Testis (tissue), 2 donors: ENCODE data around the gene CDKN2D.

Experiments
- POLR2A ChIP-seq: fragments of 450-650 bp; IDR thresholded peaks from one replicate; pipeline ENCODE4 v1.6.1; 2017; ENCODE audit warnings: antibody characterized with exemption, mild to moderate bottlenecking, moderate library complexity
- TF ChIP-seq, protein P1 (sequence below), 3 experiments: fragments of 450-650 bp in 2 of 3; fragments of 200-600 bp in 1 of 3; sonication (generic) in 1 of 3; IDR thresholded peaks; one replicate each; pipeline ENCODE4 v1.5.1; 2016 to 2019; ENCODE audit warnings: antibody characterized with exemption in 3 of 3, mild to moderate bottlenecking in 2 of 3, moderate library complexity in 1 of 3

DNA sequence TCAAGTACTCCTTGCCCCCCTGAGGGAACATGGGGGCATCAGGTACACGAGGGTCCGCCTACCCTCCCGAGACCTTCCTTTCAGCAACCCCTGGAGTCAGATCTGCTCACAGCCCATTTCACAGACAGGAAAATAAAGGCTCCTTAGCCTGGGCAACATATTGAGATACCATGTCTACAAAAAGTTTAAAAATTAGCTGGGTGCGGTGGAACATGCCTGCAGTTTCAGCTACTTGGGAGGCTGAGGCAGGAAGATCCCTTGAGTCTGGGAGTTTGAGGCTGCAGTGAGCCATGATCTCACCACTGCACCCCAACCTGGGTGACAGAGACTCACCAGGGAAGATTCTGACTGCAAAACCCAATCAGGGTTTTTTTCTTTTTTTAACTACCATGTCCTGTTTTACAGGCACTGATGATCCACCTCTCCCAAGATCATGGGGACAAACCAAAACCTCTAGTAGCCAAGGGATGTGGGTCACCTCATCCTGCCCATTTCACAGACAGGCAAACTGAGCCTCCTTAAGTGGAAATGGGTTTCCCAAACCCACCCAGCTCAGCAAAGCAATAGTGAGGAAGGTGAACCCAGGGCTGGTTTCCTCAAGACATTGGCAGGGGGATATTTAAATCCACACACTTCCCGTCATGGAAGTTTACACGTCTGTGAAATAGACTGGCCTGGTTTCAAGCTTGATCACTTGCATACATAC, 6.4 kb upstream of the CDKN2D start:
- TF ChIP-seq, protein P1, sequence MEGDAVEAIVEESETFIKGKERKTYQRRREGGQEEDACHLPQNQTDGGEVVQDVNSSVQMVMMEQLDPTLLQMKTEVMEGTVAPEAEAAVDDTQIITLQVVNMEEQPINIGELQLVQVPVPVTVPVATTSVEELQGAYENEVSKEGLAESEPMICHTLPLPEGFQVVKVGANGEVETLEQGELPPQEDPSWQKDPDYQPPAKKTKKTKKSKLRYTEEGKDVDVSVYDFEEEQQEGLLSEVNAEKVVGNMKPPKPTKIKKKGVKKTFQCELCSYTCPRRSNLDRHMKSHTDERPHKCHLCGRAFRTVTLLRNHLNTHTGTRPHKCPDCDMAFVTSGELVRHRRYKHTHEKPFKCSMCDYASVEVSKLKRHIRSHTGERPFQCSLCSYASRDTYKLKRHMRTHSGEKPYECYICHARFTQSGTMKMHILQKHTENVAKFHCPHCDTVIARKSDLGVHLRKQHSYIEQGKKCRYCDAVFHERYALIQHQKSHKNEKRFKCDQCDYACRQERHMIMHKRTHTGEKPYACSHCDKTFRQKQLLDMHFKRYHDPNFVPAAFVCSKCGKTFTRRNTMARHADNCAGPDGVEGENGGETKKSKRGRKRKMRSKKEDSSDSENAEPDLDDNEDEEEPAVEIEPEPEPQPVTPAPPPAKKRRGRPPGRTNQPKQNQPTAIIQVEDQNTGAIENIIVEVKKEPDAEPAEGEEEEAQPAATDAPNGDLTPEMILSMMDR (IDR thresholded peaks at IDR 0.05): no peak
- no peak for TF ChIP-seq POLR2A
